Measurements from ENCODE around the gene ACAT2.

- TF ChIP-seq EZH2 (IDR thresholded peaks at IDR 0.05) (no peak), CTCF (IDR thresholded peaks at IDR 0.05) (no peak)
These were observed 47.3 kb downstream of the ACAT2 start for GRCh38 chr6:159809149-159809548.
